ENCODE results near the gene ROR2. TPM values are rescaled to one million over a fixed set of nuclear protein-coding genes. Genes with fewer than 3 reads are reported as not detected.

The ROR2 gene
- total and polyA plus RNA-seq, 5 experiments from 2014 or later, result not detected

- Mint-ChIP-seq H3K27ac (peak overlapping the region in 1 of 10 donors; percentile 25), H3K4me1 (peaks cover 0 to 3% (median 0%) of the 10 kb centered on the region in 4 donors), H3K36me3 (peaks cover 0 to 28% (median 4%) of the 10 kb centered on the region in 3 donors), H3K27me3 (peaks cover 0 to 13% (median 3%) of the 10 kb centered on the region in 5 donors), H3K4me3 (no peak overlapping the region), H3K9me3 (peaks cover 3 to 37% (median 29%) of the 10 kb centered on the region in 9 donors)
- DNase-seq, result no peak
- no peak for ATAC-seq
- POLR2A ChIA-PET, result no interaction called here
These were observed 16.3 kb downstream of the ROR2 start for GRCh38 chr9:91933556-91934352.

GRCh38 chr9:91930475-91930874, 19.6 kb downstream of the ROR2 start:
- Mint-ChIP-seq H3K36me3 (peaks cover 0 to 29% (median 4%) of the 10 kb centered on the region in 3 donors), H3K27me3 (peaks cover under 1 to 18% (median 2%) of the 10 kb centered on the region in 5 donors), H3K4me3 (no peak overlapping the region), H3K27ac (no peak overlapping the region), H3K4me1 (peaks cover 0 to 3% (median 0%) of the 10 kb centered on the region in 4 donors), H3K9me3 (peaks cover 6 to 45% (median 30%) of the 10 kb centered on the region in 9 donors)
- DNase-seq (no peak), ATAC-seq (no peak)
- POLR2A ChIA-PET, result no interaction called here

GRCh38 chr9:91929331-91929730, 20.7 kb downstream of the ROR2 start:
- no peak for ATAC-seq
- no peak overlapping the region for H3K4me3 Mint-ChIP-seq
- peaks cover 0 to 29% (median 4%) of the 10 kb centered on the region in 3 donors for H3K36me3 Mint-ChIP-seq
- H3K27ac Mint-ChIP-seq, result no peak overlapping the region
- peaks cover 6 to 45% (median 30%) of the 10 kb centered on the region in 9 donors for H3K9me3 Mint-ChIP-seq
- peaks cover 0 to 3% (median 0%) of the 10 kb centered on the region in 4 donors for H3K4me1 Mint-ChIP-seq
- POLR2A ChIA-PET, result no interaction called here
- peaks cover under 1 to 19% (median 4%) of the 10 kb centered on the region in 5 donors for H3K27me3 Mint-ChIP-seq
- DNase-seq, result no peak

GRCh38 chr9:91927922-91928510, 22.0 kb downstream of the ROR2 start:
- H3K27ac Mint-ChIP-seq, result peak overlapping the region in 1 of 10 donors; percentile 37
- no peak for ATAC-seq

GRCh38 chr9:91924090-91924489, 25.9 kb downstream of the ROR2 start:
- ATAC-seq (no peak), DNase-seq (no peak)
- Mint-ChIP-seq H3K36me3 (peaks cover 0 to 4% (median 0%) of the 10 kb centered on the region in 3 donors), H3K27me3 (peaks cover 10 to 29% (median 22%) of the 10 kb centered on the region in 5 donors), H3K9me3 (peaks cover 0 to 16% (median 6%) of the 10 kb centered on the region in 9 donors), H3K27ac (peak overlapping the region in 1 of 10 donors; percentile 45), H3K4me3 (no peak overlapping the region), H3K4me1 (no peaks in the 10 kb centered on the region)
- POLR2A ChIA-PET, result no interaction called here

More at GRCh38 chr9:91927922-91928510, 22.0 kb downstream of the ROR2 start:
- Mint-ChIP-seq H3K4me3 (no peak overlapping the region), H3K9me3 (peaks cover 6 to 45% (median 30%) of the 10 kb centered on the region in 9 donors), H3K4me1 (no peaks in the 10 kb centered on the region), H3K27me3 (peaks cover 4 to 18% (median 12%) of the 10 kb centered on the region in 5 donors), H3K36me3 (peaks cover 0 to 29% (median 4%) of the 10 kb centered on the region in 3 donors)
- no peak for DNase-seq
- POLR2A ChIA-PET, result no interaction called here

GRCh38 chr9:91923145-91923544, 26.9 kb downstream of the ROR2 start:
- DNase-seq, result no peak
- POLR2A ChIA-PET, result no interaction called here
- Mint-ChIP-seq H3K4me3 (no peak overlapping the region), H3K27me3 (peaks cover 10 to 29% (median 25%) of the 10 kb centered on the region in 5 donors), H3K9me3 (peaks cover 0 to 7% (median 2%) of the 10 kb centered on the region in 9 donors), H3K27ac (no peak overlapping the region), H3K4me1 (no peaks in the 10 kb centered on the region), H3K36me3 (no peaks in the 10 kb centered on the region)
- no peak for ATAC-seq

GRCh38 chr9:91921371-91921770, 28.7 kb downstream of the ROR2 start:
- Mint-ChIP-seq H3K27me3 (peaks cover 9 to 42% (median 29%) of the 10 kb centered on the region in 5 donors), H3K9me3 (peaks cover 0 to 5% (median 0%) of the 10 kb centered on the region in 9 donors), H3K4me1 (no peaks in the 10 kb centered on the region), H3K4me3 (no peak overlapping the region), H3K36me3 (no peaks in the 10 kb centered on the region), H3K27ac (no peak overlapping the region)
- POLR2A ChIA-PET, result no interaction called here
- DNase-seq, result no peak
- ATAC-seq, result no peak

- no peak overlapping the region for H3K4me3 Mint-ChIP-seq
- no peak for DNase-seq
- H3K4me1 Mint-ChIP-seq, result no peaks in the 10 kb centered on the region
- POLR2A ChIA-PET, result no interaction called here
- no peak overlapping the region for H3K27ac Mint-ChIP-seq
- H3K36me3 Mint-ChIP-seq, result no peaks in the 10 kb centered on the region
- ATAC-seq, result no peak
- peaks cover 0 to 5% (median 0%) of the 10 kb centered on the region in 9 donors for H3K9me3 Mint-ChIP-seq
- H3K27me3 Mint-ChIP-seq, result peaks cover 9 to 44% (median 30%) of the 10 kb centered on the region in 5 donors
These were observed 29.2 kb downstream of the ROR2 start for GRCh38 chr9:91920630-91921350.

GRCh38 chr9:91919621-91920020, 30.4 kb downstream of the ROR2 start:
- POLR2A ChIA-PET, result no interaction called here
- Mint-ChIP-seq H3K36me3 (no peaks in the 10 kb centered on the region), H3K4me3 (no peak overlapping the region), H3K4me1 (no peaks in the 10 kb centered on the region), H3K9me3 (peaks cover 0 to 2% (median 0%) of the 10 kb centered on the region in 9 donors), H3K27me3 (peaks cover 7 to 53% (median 28%) of the 10 kb centered on the region in 5 donors), H3K27ac (no peak overlapping the region)
- ATAC-seq (no peak), DNase-seq (no peak)

GRCh38 chr9:91917436-91917835, 32.6 kb downstream of the ROR2 start:
- no peak overlapping the region for H3K4me3 Mint-ChIP-seq
- ATAC-seq (no peak), DNase-seq (no peak)
- POLR2A ChIA-PET, result no interaction called here
- no peaks in the 10 kb centered on the region for H3K4me1 Mint-ChIP-seq
- H3K27me3 Mint-ChIP-seq, result peaks cover 4 to 36% (median 19%) of the 10 kb centered on the region in 5 donors
- no peak overlapping the region for H3K27ac Mint-ChIP-seq
- H3K9me3 Mint-ChIP-seq, result peaks cover 0 to 2% (median 0%) of the 10 kb centered on the region in 9 donors
- H3K36me3 Mint-ChIP-seq, result no peaks in the 10 kb centered on the region

GRCh38 chr9:91915524-91916263, 34.3 kb downstream of the ROR2 start:
- no peaks in the 10 kb centered on the region for H3K4me1 Mint-ChIP-seq
- DNase-seq (no peak), ATAC-seq (no peak)
- no peaks in the 10 kb centered on the region for H3K36me3 Mint-ChIP-seq
- H3K27ac Mint-ChIP-seq, result no peak overlapping the region
- POLR2A ChIA-PET, result no interaction called here
- H3K4me3 Mint-ChIP-seq, result no peak overlapping the region
- peaks cover 0 to 2% (median 0%) of the 10 kb centered on the region in 9 donors for H3K9me3 Mint-ChIP-seq
- peaks cover 2 to 24% (median 15%) of the 10 kb centered on the region in 5 donors for H3K27me3 Mint-ChIP-seq

GRCh38 chr9:91914937-91915336, 35.1 kb downstream of the ROR2 start:
- DNase-seq, result no peak
- ATAC-seq, result no peak
- Mint-ChIP-seq H3K27me3 (peaks cover 0 to 24% (median 15%) of the 10 kb centered on the region in 5 donors), H3K36me3 (no peaks in the 10 kb centered on the region), H3K4me1 (no peaks in the 10 kb centered on the region), H3K27ac (no peak overlapping the region), H3K4me3 (no peak overlapping the region), H3K9me3 (peaks cover 0 to 2% (median 0%) of the 10 kb centered on the region in 9 donors)
- POLR2A ChIA-PET, result no interaction called here

Measured in naive thymus-derived CD8-positive, alpha-beta T cell (primary cell).